Panc1 (cell line): ENCODE measurements around the gene ITGBL1. TPM values are rescaled to one million over a fixed set of nuclear protein-coding genes. Genes with fewer than 3 reads are reported as not detected.

Source experiments
- ATAC-seq: fragments of 200-7000 bp; cut with Tn5 transposase; 2 replicates; pipeline ENCODE4 v1.9.1; 2020; ENCODE audit warnings: mild to moderate bottlenecking, moderate library complexity
- BruUV-seq: library from RNA; stranded (reverse); fragments of 400-500 nt; replicated peaks from 2 replicates; lab custom pipeline; 2021; lab: Mats Ljungman, UMichigan
- CTCF ChIA-PET: fragments of 300-600 bp; sonication (Branson Sonifier 250); formaldehyde crosslinking; loops from one replicate; lab custom pipeline; 2022; ENCODE audit warnings: antibody characterized with exemption; lab: Charles Lee
- POLR2A ChIA-PET: fragments of 300-600 bp; sonication (Branson Sonifier 250); formaldehyde crosslinking; loops from one replicate; lab custom pipeline; 2022; ENCODE audit warnings: antibody characterized with exemption; lab: Charles Lee
- DNase-seq: peaks from one replicate; pipeline ENCODE4 v3.0.0-alpha.2; 2010; ENCODE audit warnings: low read depth, low spot score
- H3K27ac ChIP-seq: 2 replicates; pipeline ENCODE4 v1.5.1; 2011; ENCODE audit warnings: mild to moderate bottlenecking, low read length, inconsistent platforms
- H3K27me3 ChIP-seq: fragments of 200-500 bp; sonication (Bioruptor generic); 2 replicates; pipeline ENCODE4 v1.6.0; 2014; ENCODE audit warnings: low read length, inconsistent platforms; ENCODE audit not compliant: control insufficient read depth, insufficient read depth
- H3K36me3 ChIP-seq: fragments of 200-500 bp; sonication (Bioruptor generic); 2 replicates; pipeline ENCODE4 v1.5.1; 2014; ENCODE audit warnings: inconsistent platforms, mild to moderate bottlenecking, low read length, moderate library complexity; ENCODE audit not compliant: control insufficient read depth, insufficient read depth
- H3K4me1 ChIP-seq: 2 replicates; pipeline ENCODE4 v1.5.1; 2011; ENCODE audit warnings: inconsistent platforms, mild to moderate bottlenecking, low read length, moderate library complexity; ENCODE audit not compliant: control insufficient read depth, insufficient read depth
- H3K4me3 ChIP-seq, 2 experiments: 2 replicates each; pipeline ENCODE4 v1.5.1; 2011 to 2012; ENCODE audit warnings: low read depth in 2 of 2, low read length in 2 of 2, mild to moderate bottlenecking in 2 of 2, inconsistent platforms in 1 of 2, moderate library complexity in 1 of 2
- H3K9me3 ChIP-seq: fragments of 200-500 bp; sonication (Bioruptor generic); 2 replicates; pipeline ENCODE4 v1.5.1; 2014; ENCODE audit warnings: low read depth, mild to moderate bottlenecking, inconsistent platforms, low read length, moderate library complexity; ENCODE audit not compliant: control insufficient read depth, insufficient read depth
- POLR2AphosphoS5 ChIP-seq: IDR thresholded peaks from 2 replicates; pipeline ENCODE4 v1.6.1; 2012; ENCODE audit warnings: mild to moderate bottlenecking, low read depth, low read length, moderate library complexity
- REST ChIP-seq, 2 experiments: IDR thresholded peaks; 2 replicates each; pipeline ENCODE4 v1.6.1; 2011 to 2012; ENCODE audit warnings: low read depth in 2 of 2, control low read depth in 1 of 2, low read length in 1 of 2, mild to moderate bottlenecking in 1 of 2, moderate library complexity in 1 of 2; ENCODE audit not compliant: insufficient read depth in 1 of 2
- SIN3A ChIP-seq: IDR thresholded peaks from 2 replicates; pipeline ENCODE4 v1.6.1; 2012; ENCODE audit warnings: low read depth, mild to moderate bottlenecking, low read length, moderate library complexity, borderline replicate concordance; ENCODE audit not compliant: insufficient read depth
- TCF7L2 ChIP-seq: IDR thresholded peaks from 2 replicates; pipeline ENCODE4 v1.6.1; 2011; ENCODE audit warnings: mild to moderate bottlenecking, low read depth, low read length, inconsistent platforms
- in situ Hi-C: cut with HindIII; loops from 2 replicates; pipeline ENCODE4 v1.10.0; 2016; ENCODE audit warnings: low sequenced_read_pairs, low pct_unique_long_range_greater_than_20kb
- intact Hi-C: fragments of 100-400 bp; cut with micrococcal nuclease; formaldehyde crosslinking; loops from one replicate; pipeline ENCODE4 v1.10.0; 2022; ENCODE audit not compliant: unreplicated experiment
- total RNA-seq: library from RNA; stranded (reverse); gene quantifications from one replicate; pipeline ENCODE4 v1.2.1, GENCODE V29; 2021; ENCODE audit not compliant: unreplicated experiment
- TF ChIP-seq, protein P1 (sequence below): fragments of 450-650 bp; IDR thresholded peaks from 2 replicates; pipeline ENCODE4 v1.5.1; 2017; ENCODE audit warnings: mild to moderate bottlenecking

Gene ITGBL1
- total RNA-seq, 1 experiment from 2014 or later, result 14.3 TPM

DNA sequence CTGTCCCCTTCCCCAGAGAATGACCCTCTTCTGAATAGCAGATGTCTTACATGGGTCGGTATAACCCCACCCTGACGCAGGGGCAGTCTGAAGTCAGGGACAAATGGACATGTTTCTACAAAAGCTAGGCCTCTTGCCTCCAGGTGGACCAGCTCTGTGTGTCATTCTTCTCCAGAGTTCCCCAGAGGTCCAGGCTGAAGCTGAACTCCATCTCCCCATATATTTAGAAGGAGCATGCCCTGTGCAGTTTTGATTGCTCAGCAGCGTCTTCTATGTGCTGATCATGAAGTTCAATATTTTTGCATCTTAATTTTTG is 27.4 kb upstream of the ITGBL1 start:
- no TSS peak for BruUV-seq
- Histone ChIP-seq H3K27me3 (no peaks in the 10 kb centered on the region), H3K9me3 (no peaks in the 10 kb centered on the region), H3K27ac (no peak overlapping the region), H3K4me1 (peaks cover 4% of the 10 kb centered on the region), H3K4me3 (no peak overlapping the region), H3K36me3 (no peaks in the 10 kb centered on the region)
- no peak for TF ChIP-seq REST (IDR thresholded peaks at IDR 0.05; ENCODE audit: insufficient read depth in 1 of 2, low read depth in 2 of 2, low read length in 1 of 2)
- TF ChIP-seq, protein P1, sequence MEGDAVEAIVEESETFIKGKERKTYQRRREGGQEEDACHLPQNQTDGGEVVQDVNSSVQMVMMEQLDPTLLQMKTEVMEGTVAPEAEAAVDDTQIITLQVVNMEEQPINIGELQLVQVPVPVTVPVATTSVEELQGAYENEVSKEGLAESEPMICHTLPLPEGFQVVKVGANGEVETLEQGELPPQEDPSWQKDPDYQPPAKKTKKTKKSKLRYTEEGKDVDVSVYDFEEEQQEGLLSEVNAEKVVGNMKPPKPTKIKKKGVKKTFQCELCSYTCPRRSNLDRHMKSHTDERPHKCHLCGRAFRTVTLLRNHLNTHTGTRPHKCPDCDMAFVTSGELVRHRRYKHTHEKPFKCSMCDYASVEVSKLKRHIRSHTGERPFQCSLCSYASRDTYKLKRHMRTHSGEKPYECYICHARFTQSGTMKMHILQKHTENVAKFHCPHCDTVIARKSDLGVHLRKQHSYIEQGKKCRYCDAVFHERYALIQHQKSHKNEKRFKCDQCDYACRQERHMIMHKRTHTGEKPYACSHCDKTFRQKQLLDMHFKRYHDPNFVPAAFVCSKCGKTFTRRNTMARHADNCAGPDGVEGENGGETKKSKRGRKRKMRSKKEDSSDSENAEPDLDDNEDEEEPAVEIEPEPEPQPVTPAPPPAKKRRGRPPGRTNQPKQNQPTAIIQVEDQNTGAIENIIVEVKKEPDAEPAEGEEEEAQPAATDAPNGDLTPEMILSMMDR, result no peak
- no peak for TF ChIP-seq TCF7L2
- no peak for TF ChIP-seq POLR2AphosphoS5
- TF ChIP-seq SIN3A, result no peak
- ATAC-seq (peak; percentile 48; the same call in 1 of the 2 replicates), DNase-seq (no peak)
- POLR2A ChIA-PET, result no interaction called here
- CTCF ChIA-PET, result no interaction called here
- intact Hi-C loops, result no loop called here
- in situ Hi-C loops, result no loop called here

- in situ Hi-C loops (no loop called here), intact Hi-C loops (no loop called here)
- no peaks in the 10 kb centered on the region for H3K27me3 ChIP-seq
- H3K9me3 ChIP-seq, result no peaks in the 10 kb centered on the region
- DNase-seq, result no peak
- BruUV-seq, result no TSS peak
- TF ChIP-seq REST (IDR thresholded peaks at IDR 0.05; ENCODE audit: insufficient read depth in 1 of 2, low read depth in 2 of 2, low read length in 1 of 2), result no peak
- CTCF ChIA-PET, result no interaction called here
- no peak for ATAC-seq
- POLR2A ChIA-PET, result no interaction called here
- no peak overlapping the region for H3K27ac ChIP-seq
- H3K36me3 ChIP-seq, result no peaks in the 10 kb centered on the region
- H3K4me3 ChIP-seq, result no peak overlapping the region
- H3K4me1 ChIP-seq, result peaks cover 4% of the 10 kb centered on the region
Observed at GRCh38 chr13:101425623-101426022, 26.9 kb upstream of the ITGBL1 start.
